HUES48 (cell line): ENCODE measurements around the gene RADIL.

ENCODE experiments used
- H3K27ac ChIP-seq: one replicate; pipeline ENCODE4 v1.7.0; 2013; ENCODE audit warnings: low read depth, low read length, inconsistent platforms
- H3K27me3 ChIP-seq: 2 replicates; pipeline ENCODE4 v1.6.1; 2013; ENCODE audit warnings: mild to moderate bottlenecking, low read length; ENCODE audit not compliant: control insufficient read depth, insufficient read depth
- H3K36me3 ChIP-seq: 2 replicates; pipeline ENCODE4 v1.6.1; 2013; ENCODE audit warnings: low read length; ENCODE audit not compliant: control insufficient read depth, insufficient read depth
- H3K4me1 ChIP-seq: 2 replicates; pipeline ENCODE4 v1.6.1; 2013; ENCODE audit warnings: mild to moderate bottlenecking, low read length; ENCODE audit not compliant: control insufficient read depth, insufficient read depth
- H3K4me3 ChIP-seq: 2 replicates; pipeline ENCODE4 v1.5.1; 2013; ENCODE audit warnings: mild to moderate bottlenecking, low read depth, low read length
- H3K9ac ChIP-seq: 2 replicates; pipeline ENCODE4 v1.6.1; 2013; ENCODE audit warnings: mild to moderate bottlenecking, low read depth, low read length, moderate library complexity
- H3K9me3 ChIP-seq: 2 replicates; pipeline ENCODE4 v1.6.1; 2013; ENCODE audit warnings: low read length; ENCODE audit not compliant: control insufficient read depth, insufficient read depth

RADIL gene

GRCh38 chr7:4849390-4849789 lies 34.1 kb downstream of the RADIL start:
- Histone ChIP-seq H3K9ac (no peak overlapping the region), H3K27ac (no peak overlapping the region), H3K4me3 (no peak overlapping the region), H3K36me3 (no peaks in the 10 kb centered on the region), H3K4me1 (no peaks in the 10 kb centered on the region), H3K27me3 (no peaks in the 10 kb centered on the region), H3K9me3 (no peaks in the 10 kb centered on the region)

- Histone ChIP-seq H3K4me3 (no peak overlapping the region), H3K27me3 (no peaks in the 10 kb centered on the region), H3K9me3 (no peaks in the 10 kb centered on the region), H3K36me3 (no peaks in the 10 kb centered on the region), H3K9ac (no peak overlapping the region), H3K4me1 (no peaks in the 10 kb centered on the region), H3K27ac (no peak overlapping the region)
Observed at GRCh38 chr7:4845740-4846142, 37.8 kb downstream of the RADIL start.

- Histone ChIP-seq H3K36me3 (no peaks in the 10 kb centered on the region), H3K4me1 (0 out of 2 replicates have a peak, but pooled peaks cover 9% of the 10 kb centered on the region), H3K27ac (no peak overlapping the region), H3K4me3 (no peak overlapping the region), H3K9me3 (no peaks in the 10 kb centered on the region), H3K9ac (no peak overlapping the region), H3K27me3 (no peaks in the 10 kb centered on the region)
Observed at GRCh38 chr7:4842319-4843064, 41.0 kb downstream of the RADIL start.

GRCh38 chr7:4841836-4842235 lies 41.7 kb downstream of the RADIL start:
- Histone ChIP-seq H3K9me3 (no peaks in the 10 kb centered on the region), H3K9ac (no peak overlapping the region), H3K4me3 (no peak overlapping the region), H3K36me3 (no peaks in the 10 kb centered on the region), H3K4me1 (0 out of 2 replicates have a peak, but pooled peaks cover 11% of the 10 kb centered on the region), H3K27ac (no peak overlapping the region), H3K27me3 (no peaks in the 10 kb centered on the region)

- H3K27me3 ChIP-seq, result no peaks in the 10 kb centered on the region
- H3K9me3 ChIP-seq, result no peaks in the 10 kb centered on the region
- H3K4me3 ChIP-seq, result no peak overlapping the region
- H3K4me1 ChIP-seq, result 0 out of 2 replicates have a peak, but pooled peaks cover 11% of the 10 kb centered on the region
- H3K9ac ChIP-seq, result no peak overlapping the region
- no peak overlapping the region for H3K27ac ChIP-seq
- no peaks in the 10 kb centered on the region for H3K36me3 ChIP-seq
Observed at GRCh38 chr7:4841007-4841784, 42.3 kb downstream of the RADIL start.

- Histone ChIP-seq H3K9me3 (no peaks in the 10 kb centered on the region), H3K4me1 (0 out of 2 replicates have a peak, but pooled peaks cover 11% of the 10 kb centered on the region), H3K9ac (no peak overlapping the region), H3K36me3 (no peaks in the 10 kb centered on the region), H3K27me3 (no peaks in the 10 kb centered on the region), H3K27ac (no peak overlapping the region), H3K4me3 (no peak overlapping the region)
Observed at GRCh38 chr7:4840079-4840501, 43.4 kb downstream of the RADIL start.

GRCh38 chr7:4838626-4839334 lies 44.7 kb downstream of the RADIL start:
- no peaks in the 10 kb centered on the region for H3K9me3 ChIP-seq
- H3K4me1 ChIP-seq, result 0 out of 2 replicates have a peak, but pooled peaks cover 11% of the 10 kb centered on the region
- no peaks in the 10 kb centered on the region for H3K27me3 ChIP-seq
- H3K36me3 ChIP-seq, result no peaks in the 10 kb centered on the region
- no peak overlapping the region for H3K4me3 ChIP-seq
- H3K9ac ChIP-seq, result no peak overlapping the region
- no peak overlapping the region for H3K27ac ChIP-seq

- Histone ChIP-seq H3K4me3 (no peak overlapping the region), H3K9ac (no peak overlapping the region), H3K27ac (no peak overlapping the region), H3K36me3 (no peaks in the 10 kb centered on the region), H3K4me1 (0 out of 2 replicates have a peak, but pooled peaks cover 11% of the 10 kb centered on the region), H3K9me3 (no peaks in the 10 kb centered on the region), H3K27me3 (no peaks in the 10 kb centered on the region)
Observed at GRCh38 chr7:4837803-4838625, 45.5 kb downstream of the RADIL start.

- H3K27me3 ChIP-seq, result no peaks in the 10 kb centered on the region
- no peaks in the 10 kb centered on the region for H3K36me3 ChIP-seq
- H3K27ac ChIP-seq, result no peak overlapping the region
- H3K9ac ChIP-seq, result no peak overlapping the region
- no peak overlapping the region for H3K4me3 ChIP-seq
- H3K9me3 ChIP-seq, result no peaks in the 10 kb centered on the region
- H3K4me1 ChIP-seq, result 0 out of 2 replicates have a peak, but pooled peaks cover 11% of the 10 kb centered on the region
Observed at GRCh38 chr7:4837041-4837802, 46.3 kb downstream of the RADIL start.

GRCh38 chr7:4836206-4836661 lies 47.3 kb downstream of the RADIL start:
- no peaks in the 10 kb centered on the region for H3K27me3 ChIP-seq
- no peak overlapping the region for H3K9ac ChIP-seq
- H3K4me3 ChIP-seq, result no peak overlapping the region
- H3K9me3 ChIP-seq, result no peaks in the 10 kb centered on the region
- 0 out of 2 replicates have a peak, but pooled peaks cover 11% of the 10 kb centered on the region for H3K4me1 ChIP-seq
- H3K27ac ChIP-seq, result no peak overlapping the region
- H3K36me3 ChIP-seq, result no peaks in the 10 kb centered on the region
